ENCODE measurements around the gene ZNF184. TPM values are rescaled to one million over a fixed set of nuclear protein-coding genes. Genes with fewer than 3 reads are reported as not detected.

Gene ZNF184
- total and polyA plus RNA-seq, 10 of the 15 experiments (the other 5 are each of a cell fraction or from before 2014, with no cell fraction given), result 4.1 to 15.1 (median 8.3) TPM

GRCh38 chr6:27500177-27500576, 27.3 kb upstream of the ZNF184 start (continued):
- no peak for TF ChIP-seq CUX1 (IDR thresholded peaks at IDR 0.05; ENCODE audit: insufficient replicate concordance, low read depth, low read length)
- TF ChIP-seq PAX5 (IDR thresholded peaks at IDR 0.05; ENCODE audit: borderline replicate concordance, low read depth, low read length), result no peak
- no peak for TF ChIP-seq NKRF (conservative IDR thresholded peaks at IDR 0.05)
- no peak for TF ChIP-seq FOS (IDR thresholded peaks at IDR 0.05; ENCODE audit: borderline replicate concordance, extremely low read depth, insufficient read length)
- TF ChIP-seq, protein P1, sequence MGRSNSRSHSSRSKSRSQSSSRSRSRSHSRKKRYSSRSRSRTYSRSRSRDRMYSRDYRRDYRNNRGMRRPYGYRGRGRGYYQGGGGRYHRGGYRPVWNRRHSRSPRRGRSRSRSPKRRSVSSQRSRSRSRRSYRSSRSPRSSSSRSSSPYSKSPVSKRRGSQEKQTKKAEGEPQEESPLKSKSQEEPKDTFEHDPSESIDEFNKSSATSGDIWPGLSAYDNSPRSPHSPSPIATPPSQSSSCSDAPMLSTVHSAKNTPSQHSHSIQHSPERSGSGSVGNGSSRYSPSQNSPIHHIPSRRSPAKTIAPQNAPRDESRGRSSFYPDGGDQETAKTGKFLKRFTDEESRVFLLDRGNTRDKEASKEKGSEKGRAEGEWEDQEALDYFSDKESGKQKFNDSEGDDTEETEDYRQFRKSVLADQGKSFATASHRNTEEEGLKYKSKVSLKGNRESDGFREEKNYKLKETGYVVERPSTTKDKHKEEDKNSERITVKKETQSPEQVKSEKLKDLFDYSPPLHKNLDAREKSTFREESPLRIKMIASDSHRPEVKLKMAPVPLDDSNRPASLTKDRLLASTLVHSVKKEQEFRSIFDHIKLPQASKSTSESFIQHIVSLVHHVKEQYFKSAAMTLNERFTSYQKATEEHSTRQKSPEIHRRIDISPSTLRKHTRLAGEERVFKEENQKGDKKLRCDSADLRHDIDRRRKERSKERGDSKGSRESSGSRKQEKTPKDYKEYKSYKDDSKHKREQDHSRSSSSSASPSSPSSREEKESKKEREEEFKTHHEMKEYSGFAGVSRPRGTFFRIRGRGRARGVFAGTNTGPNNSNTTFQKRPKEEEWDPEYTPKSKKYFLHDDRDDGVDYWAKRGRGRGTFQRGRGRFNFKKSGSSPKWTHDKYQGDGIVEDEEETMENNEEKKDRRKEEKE (IDR thresholded peaks at IDR 0.05), result no peak

Measured in GM12878 (cell line).